Adipose tissue (tissue), 3 donors: ENCODE results near the gene ANXA3. TPM values are rescaled to one million over a fixed set of nuclear protein-coding genes. Genes with fewer than 3 reads are reported as not detected.

ENCODE experiments used
- H3K27ac ChIP-seq: one replicate; pipeline ENCODE4 v1.5.1; 2013; ENCODE audit warnings: low read depth, low read length
- WGBS, 3 donors: extraction: QIAGEN DNeasy Blood & Tissue Kit; methylation state at CpG; one replicate each; pipeline ENCODE4 v1.1.7; 2013; 5-methylcytosine and 5-hydroxymethylcytosine counted together
- polyA plus RNA-seq, 3 donors: library from polyadenylated mRNA; stranded (reverse); fragments of 200-250 nt; gene quantifications; one replicate each; pipeline ENCODE4 v1.2.3, GENCODE V29; 2013
- donor health status: healthy with polysubstance abuse.
- donor health status: Bipolar disorder and iron deficiency.
- donor health status: healthy.

The ANXA3 gene
- polyA plus RNA-seq, 3 donors: 27.3 to 82.6 (median 61.1) TPM

GRCh38 chr4:78601013-78601412 is 49.4 kb downstream of the ANXA3 start:
- no peak overlapping the region for H3K27ac ChIP-seq
- WGBS, 3 donors: 69 to 81% (median 73%) methylated on average over 7 of the region's 7 CpGs

- WGBS, 3 donors: 86 to 93% (median 91%) methylated on average over 3 of the region's 3 CpGs
- H3K27ac ChIP-seq: no peak overlapping the region
Observed at GRCh38 chr4:78602334-78602733, 50.8 kb downstream of the ANXA3 start.

DNA sequence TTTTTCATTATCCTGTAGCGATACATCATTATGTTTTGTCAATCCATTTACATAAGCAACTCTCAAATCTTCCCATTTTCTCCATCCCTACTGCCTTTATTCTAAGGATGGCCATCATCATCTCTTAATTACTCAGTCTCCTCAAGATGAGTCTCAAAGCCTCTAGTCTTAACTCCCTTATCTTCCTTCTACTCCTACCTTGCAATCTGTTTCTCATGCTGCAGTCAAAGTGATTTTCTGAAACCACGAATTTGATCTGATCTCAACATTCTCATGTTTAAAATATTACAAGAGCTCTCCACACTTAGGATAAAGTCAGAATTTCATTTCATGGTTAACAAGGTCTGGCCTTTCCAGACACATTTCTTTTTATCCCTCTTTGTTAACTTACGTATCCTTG is 51.8 kb downstream of the ANXA3 start:
- 88 to 95% (median 91%) methylated on average over 3 of the region's 3 CpGs for WGBS, 3 donors
- no peak overlapping the region for H3K27ac ChIP-seq

DNA sequence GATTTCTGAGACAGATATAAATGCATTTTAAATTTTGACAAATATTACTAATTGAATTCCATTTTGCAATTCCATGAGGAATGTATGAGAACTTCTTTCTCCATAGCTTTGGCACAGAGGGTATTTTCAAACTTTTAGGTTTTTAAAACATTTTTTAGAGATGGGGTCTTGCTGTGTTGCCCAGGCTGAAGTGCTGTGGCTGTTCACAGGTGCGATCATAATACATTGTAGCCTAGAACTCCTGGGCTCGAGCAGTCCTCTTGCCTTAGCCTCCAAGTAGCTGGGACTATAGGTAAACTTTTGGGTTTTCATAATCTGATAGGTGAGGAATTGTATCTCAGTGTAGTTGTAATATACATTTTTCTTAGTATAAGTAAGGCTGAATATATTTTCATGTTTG is 53.4 kb downstream of the ANXA3 start:
- 81 to 95% (median 93%) methylated on average over 2 of the region's 2 CpGs for WGBS, 3 donors
- H3K27ac ChIP-seq: no peak overlapping the region

GRCh38 chr4:78606035-78606434 is 54.5 kb downstream of the ANXA3 start:
- H3K27ac ChIP-seq: no peak overlapping the region
- WGBS, 3 donors: 94 to 98% (median 95%) methylated on average over 3 of the region's 3 CpGs

DNA sequence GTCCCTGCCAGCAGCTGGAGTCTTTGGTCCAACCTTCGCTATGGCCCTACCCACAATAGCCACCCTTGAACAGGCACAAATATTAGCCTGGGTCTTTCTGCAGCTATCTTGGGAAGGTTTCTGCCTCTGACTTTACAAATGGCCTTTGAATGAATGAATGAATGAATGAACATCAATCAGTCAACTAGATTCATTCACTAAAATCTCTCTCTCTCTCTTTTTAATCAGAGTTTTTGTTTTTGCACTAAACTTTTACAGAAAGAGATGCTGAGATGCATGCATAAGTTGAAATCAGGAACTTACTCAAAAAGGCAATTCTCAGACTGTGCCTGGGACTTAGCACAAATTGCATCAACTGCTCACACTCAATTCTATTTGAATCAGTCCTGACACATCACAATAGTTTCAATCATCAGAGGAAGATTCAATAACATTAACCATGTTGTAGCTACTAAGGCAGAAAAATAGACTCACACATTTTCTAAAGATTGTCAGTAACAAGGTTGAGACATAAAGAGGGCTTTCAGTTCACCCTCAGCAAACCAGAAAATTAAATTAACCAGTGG is 55.0 kb downstream of the ANXA3 start:
- WGBS, 3 donors: 97 to 100% (median 98%) methylated on average over 1 of the region's 1 CpG
- no peak overlapping the region for H3K27ac ChIP-seq

GRCh38 chr4:78608684-78609083 is 57.1 kb downstream of the ANXA3 start:
- H3K27ac ChIP-seq: no peak overlapping the region
- WGBS, 3 donors: 79 to 93% (median 91%) methylated on average over 4 of the region's 4 CpGs

GRCh38 chr4:78609580-78609979 is 58.0 kb downstream of the ANXA3 start:
- WGBS, 3 donors: 67 to 84% (median 69%) methylated on average over 4 of the region's 4 CpGs
- no peak overlapping the region for H3K27ac ChIP-seq

- 67 to 77% (median 71%) methylated on average over 3 of the region's 3 CpGs for WGBS, 3 donors
Observed at GRCh38 chr4:78610546-78611214, 59.1 kb downstream of the ANXA3 start.

GRCh38 chr4:78611215-78611558 is 59.6 kb downstream of the ANXA3 start:
- WGBS, 3 donors: 69 to 81% (median 74%) methylated on average over 2 of the region's 2 CpGs
- H3K27ac ChIP-seq: no peak overlapping the region

More at GRCh38 chr4:78610546-78611214, 59.1 kb downstream of the ANXA3 start:
- no peak overlapping the region for H3K27ac ChIP-seq

- WGBS, 3 donors: 61 to 64% (median 61%) methylated on average over 3 of the region's 3 CpGs
Observed at GRCh38 chr4:78612398-78613178, 61.0 kb downstream of the ANXA3 start.

DNA sequence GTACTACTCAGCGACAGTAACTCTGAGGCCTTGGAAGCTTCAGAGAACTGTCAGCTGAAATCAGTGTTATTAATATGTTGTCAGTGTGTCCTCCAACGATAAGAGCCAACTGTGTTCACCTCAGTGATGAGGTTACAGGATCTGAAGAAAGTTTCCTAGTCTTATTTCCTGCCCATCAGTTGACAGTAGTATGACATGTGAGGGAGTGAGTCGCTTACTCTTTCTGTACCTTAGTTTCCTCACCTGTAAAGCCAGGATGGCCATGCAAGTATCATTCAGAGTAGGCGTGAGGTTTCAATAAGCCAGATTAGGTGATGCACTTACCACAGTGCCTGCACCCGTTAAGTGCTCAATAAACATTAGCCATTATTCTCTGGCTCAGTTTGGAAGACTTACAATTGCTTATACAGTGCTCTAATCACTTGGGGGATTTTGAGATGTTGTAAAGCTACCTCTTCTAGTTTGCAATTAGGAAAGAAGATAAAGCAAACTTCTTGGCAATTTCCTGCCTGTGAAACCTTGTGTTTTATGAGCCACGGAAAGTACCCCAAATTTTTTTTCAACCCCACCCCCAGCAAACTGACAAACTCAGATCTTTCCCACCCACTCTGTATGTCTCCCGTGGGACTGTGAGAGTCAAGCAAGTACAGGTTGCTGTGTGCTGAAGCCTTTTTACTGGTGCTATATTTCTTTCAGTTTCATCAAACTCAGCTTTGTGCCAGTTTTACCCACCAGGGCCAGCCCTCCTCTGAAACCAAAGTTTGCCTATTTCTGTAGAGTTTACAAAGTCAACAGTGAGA is 62.2 kb downstream of the ANXA3 start:
- no peak overlapping the region for H3K27ac ChIP-seq
- WGBS, 3 donors: 50 to 73% (median 56%) methylated on average over 7 of the region's 7 CpGs

More at GRCh38 chr4:78612398-78613178, 61.0 kb downstream of the ANXA3 start:
- no peak overlapping the region for H3K27ac ChIP-seq

GRCh38 chr4:78616046-78616498 is 64.5 kb downstream of the ANXA3 start:
- WGBS, 3 donors: 78 to 82% (median 81%) methylated on average over 7 of the region's 7 CpGs
- no peak overlapping the region for H3K27ac ChIP-seq

DNA sequence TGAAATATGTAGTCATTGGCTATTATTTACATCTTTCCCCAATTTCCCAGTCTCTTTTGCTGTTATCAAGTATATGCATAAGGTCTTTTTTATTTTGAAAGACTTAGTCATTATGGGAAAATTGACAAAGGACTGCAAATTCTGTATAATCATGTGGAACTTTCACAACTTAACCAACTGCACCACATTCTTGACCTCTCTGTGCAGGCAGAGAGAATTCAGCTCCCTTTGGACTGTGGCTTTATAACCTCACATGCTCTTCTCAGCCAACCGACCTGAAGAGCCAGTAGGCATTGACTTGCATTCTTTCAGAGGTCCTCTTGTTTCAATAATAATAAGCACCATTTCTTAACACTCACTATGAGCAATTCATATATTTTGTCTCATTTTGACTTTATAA is 66.9 kb downstream of the ANXA3 start:
- WGBS, 3 donors: 77 to 91% (median 89%) methylated on average over 1 of the region's 1 CpG
- H3K27ac ChIP-seq: no peak overlapping the region

GRCh38 chr4:78621395-78621794 is 69.8 kb downstream of the ANXA3 start:
- no peak overlapping the region for H3K27ac ChIP-seq
- 73 to 76% (median 75%) methylated on average over 4 of the region's 4 CpGs for WGBS, 3 donors

GRCh38 chr4:78622253-78622979 is 70.8 kb downstream of the ANXA3 start:
- WGBS, 3 donors: 75 to 83% (median 78%) methylated on average over 6 of the region's 6 CpGs
- no peak overlapping the region for H3K27ac ChIP-seq

GRCh38 chr4:78624048-78624447 is 72.5 kb downstream of the ANXA3 start:
- 89 to 94% (median 94%) methylated on average over 7 of the region's 7 CpGs for WGBS, 3 donors
- H3K27ac ChIP-seq: no peak overlapping the region

GRCh38 chr4:78625073-78625472 is 73.5 kb downstream of the ANXA3 start:
- WGBS, 3 donors: 79 to 95% (median 88%) methylated on average over 2 of the region's 2 CpGs
- H3K27ac ChIP-seq: no peak overlapping the region
